Stimulated activated CD8-positive, alpha-beta memory T cell treated with anti-CD3 and anti-CD28 coated beads, Interleukin-7, amount 100 ng/mL, for 48 hours (primary cell): ENCODE data around the gene INPP5J.
A peak's percentile ranks its signal among the peaks of the same experiment; 100 is the strongest.
"Not testable (repeated sequence)": the region's sequence is repeated elsewhere in the genome, so short reads cannot be mapped to it uniquely, and the experiment has no call there.

Experiments used
- DNase-seq, 2 donors: peaks; one replicate each; pipeline ENCODE4 v3.0.0-alpha.2; 2020; ENCODE audit warnings: low read depth in 1 of 2; ENCODE audit errors: extremely low read depth in 1 of 2

Gene INPP5J

GRCh38 chr22:31144223-31144622, 21.5 kb downstream of the INPP5J start:
- DNase-seq: no peak

GRCh38 chr22:31148488-31148887, 25.7 kb downstream of the INPP5J start:
- no peak for DNase-seq

- DNase-seq: peak in 1 of 2 donors; percentile 14
These were observed 26.3 kb downstream of the INPP5J start for GRCh38 chr22:31148953-31149627.

- DNase-seq: no peak
These were observed 27.8 kb downstream of the INPP5J start for GRCh38 chr22:31150615-31151014.

GRCh38 chr22:31151872-31152271, 29.1 kb downstream of the INPP5J start:
- no peak for DNase-seq

GRCh38 chr22:31153357-31153756, 30.6 kb downstream of the INPP5J start:
- DNase-seq: no peak

GRCh38 chr22:31154975-31155374, 32.2 kb downstream of the INPP5J start:
- DNase-seq: no peak

- DNase-seq: no peak
These were observed 32.7 kb downstream of the INPP5J start for GRCh38 chr22:31155422-31155821.

GRCh38 chr22:31160328-31160978, 37.7 kb downstream of the INPP5J start:
- DNase-seq: no peak

GRCh38 chr22:31161386-31161785, 38.6 kb downstream of the INPP5J start:
- DNase-seq: no peak

- no peak for DNase-seq
These were observed 39.4 kb downstream of the INPP5J start for GRCh38 chr22:31162015-31162765.

GRCh38 chr22:31170971-31171370, 48.2 kb downstream of the INPP5J start:
- DNase-seq: no peak

GRCh38 chr22:31171734-31172133, 49.0 kb downstream of the INPP5J start:
- not testable (repeated sequence) for DNase-seq

- DNase-seq: no peak
These were observed 50.8 kb downstream of the INPP5J start for GRCh38 chr22:31173386-31174145.

GRCh38 chr22:31176923-31177322, 54.2 kb downstream of the INPP5J start:
- no peak for DNase-seq

GRCh38 chr22:31177420-31178162, 54.8 kb downstream of the INPP5J start:
- DNase-seq: no peak

GRCh38 chr22:31178859-31179258, 56.1 kb downstream of the INPP5J start:
- DNase-seq: no peak

GRCh38 chr22:31179345-31179744, 56.6 kb downstream of the INPP5J start:
- DNase-seq: no peak

GRCh38 chr22:31184015-31184414, 61.2 kb downstream of the INPP5J start:
- no peak for DNase-seq
